GM18511 (cell line): ENCODE measurements around the gene PHEX.
A peak's percentile ranks its signal among the peaks of the same experiment; 100 is the strongest.

ENCODE experiments used
- ATAC-seq: cut with Tn5 transposase; IDR thresholded peaks from one replicate; pipeline ENCODE4 v1.9.1; 2021; ENCODE audit warnings: mild to moderate bottlenecking, moderate library complexity; ENCODE audit not compliant: unreplicated experiment

Gene PHEX

GRCh38 chrX:22032084-22032483, at the start of gene PHEX:
PHEX (plus strand) TSS chrX:22032325; CDS start chrX:22033006, 681 bp downstream.
- no peak for ATAC-seq

GRCh38 chrX:21985332-21985777, 46.8 kb upstream of the PHEX start:
- peak; percentile 92 for ATAC-seq

- ATAC-seq: no peak
Observed at GRCh38 chrX:21986596-21986995, 45.5 kb upstream of the PHEX start.

- no peak for ATAC-seq
Observed at GRCh38 chrX:21989384-21989783, 42.7 kb upstream of the PHEX start.

- ATAC-seq: no peak
Observed at GRCh38 chrX:21990832-21991231, 41.3 kb upstream of the PHEX start.

GRCh38 chrX:21991504-21991903, 40.6 kb upstream of the PHEX start:
- no peak for ATAC-seq

GRCh38 chrX:21993265-21993664, 38.9 kb upstream of the PHEX start:
- ATAC-seq: peak; percentile 83

GRCh38 chrX:21996872-21997455, 35.2 kb upstream of the PHEX start:
- ATAC-seq: no peak

GRCh38 chrX:21998037-21998436, 34.1 kb upstream of the PHEX start:
- ATAC-seq: no peak

- no peak for ATAC-seq
Observed at GRCh38 chrX:22004866-22005265, 27.3 kb upstream of the PHEX start.

- no peak for ATAC-seq
Observed at GRCh38 chrX:22012051-22012450, 20.1 kb upstream of the PHEX start.

- no peak for ATAC-seq
Observed at GRCh38 chrX:22012931-22013330, 19.2 kb upstream of the PHEX start.

GRCh38 chrX:22015139-22015750, 16.9 kb upstream of the PHEX start:
- ATAC-seq: no peak

GRCh38 chrX:22021751-22022324, 10.3 kb upstream of the PHEX start:
- ATAC-seq: no peak

GRCh38 chrX:22024577-22024976, 7.5 kb upstream of the PHEX start:
- no peak for ATAC-seq

GRCh38 chrX:22025751-22026150, 6.4 kb upstream of the PHEX start:
- no peak for ATAC-seq

GRCh38 chrX:22026731-22027130, 5.4 kb upstream of the PHEX start:
- no peak for ATAC-seq

GRCh38 chrX:22032506-22032905, 381 bp downstream of the PHEX start:
- ATAC-seq: no peak

- ATAC-seq: no peak
Observed at GRCh38 chrX:22033818-22034217, 1.7 kb downstream of the PHEX start.

GRCh38 chrX:22035236-22035635, 3.1 kb downstream of the PHEX start:
- no peak for ATAC-seq

- ATAC-seq: no peak
Observed at GRCh38 chrX:22037225-22037624, 5.1 kb downstream of the PHEX start.

GRCh38 chrX:22037911-22038537, 5.9 kb downstream of the PHEX start:
- ATAC-seq: no peak
